Esophagus (tissue), 2 donors: ENCODE results near the gene FAM221A. TPM values are rescaled to one million over a fixed set of nuclear protein-coding genes. Genes with fewer than 3 reads are reported as not detected.
A peak's percentile ranks its signal among the peaks of the same experiment; 100 is the strongest.
"Not testable (repeated sequence)": the region's sequence is repeated elsewhere in the genome, so short reads cannot be mapped to it uniquely, and the experiment has no call there.

Experiments used
- H3K27ac ChIP-seq, 2 donors: one replicate each; pipeline ENCODE4 v1.5.1; 2013; ENCODE audit warnings: low read depth in 2 of 2, mild to moderate bottlenecking in 2 of 2, inconsistent platforms in 1 of 2, low read length in 1 of 2, moderate library complexity in 1 of 2
- H3K27me3 ChIP-seq, 2 donors: one replicate each; pipeline ENCODE4 v1.6.1; 2013; ENCODE audit warnings: low read length in 2 of 2, control low read depth in 1 of 2, mild to moderate bottlenecking in 1 of 2; ENCODE audit not compliant: insufficient read depth in 2 of 2, control insufficient read depth in 1 of 2
- H3K36me3 ChIP-seq, 2 donors: one replicate each; pipeline ENCODE4 v1.6.1; 2013; ENCODE audit warnings: low read length in 1 of 2; ENCODE audit not compliant: control insufficient read depth in 2 of 2, insufficient read depth in 2 of 2
- H3K4me1 ChIP-seq, 2 donors: one replicate each; pipeline ENCODE4 v1.6.1; 2013; ENCODE audit warnings: low read length in 1 of 2; ENCODE audit not compliant: control insufficient read depth in 2 of 2, insufficient read depth in 2 of 2
- H3K4me3 ChIP-seq, 2 donors: one replicate each; pipeline ENCODE4 v1.5.1; 2013; ENCODE audit warnings: low read length in 2 of 2, mild to moderate bottlenecking in 2 of 2, low read depth in 1 of 2, moderate library complexity in 1 of 2
- H3K9me3 ChIP-seq, 2 donors: one replicate each; pipeline ENCODE4 v1.6.1; 2013; ENCODE audit warnings: mild to moderate bottlenecking in 2 of 2, low read depth in 1 of 2, low read length in 1 of 2, moderate library complexity in 1 of 2; ENCODE audit not compliant: control insufficient read depth in 2 of 2, insufficient read depth in 1 of 2
- WGBS, 2 donors: extraction: QIAGEN DNeasy Blood & Tissue Kit; methylation state at CpG; one replicate each; pipeline ENCODE4 v1.1.7; 2013; 5-methylcytosine and 5-hydroxymethylcytosine counted together
- polyA plus RNA-seq, 2 donors: library from polyadenylated mRNA; stranded (reverse); fragments of 200-250 nt; gene quantifications; one replicate each; pipeline ENCODE4 v1.2.3, GENCODE V29; 2013
- donor health status: healthy with polysubstance abuse.
- donor health status: Bipolar disorder and iron deficiency.

The FAM221A gene
- polyA plus RNA-seq, 2 donors: 6.2 to 11.3 TPM

- no peak overlapping the region for H3K27ac ChIP-seq
- no peaks in the 10 kb centered on the region for H3K4me1 ChIP-seq
- H3K27me3 ChIP-seq: no peaks in the 10 kb centered on the region
- H3K4me3 ChIP-seq: no peak overlapping the region
- WGBS, 2 donors: 91 to 92% methylated on average over 2 of the region's 2 CpGs
- H3K9me3 ChIP-seq: no peaks in the 10 kb centered on the region
- no peaks in the 10 kb centered on the region for H3K36me3 ChIP-seq
Measured at GRCh38 chr7:23662984-23663313, 17.1 kb upstream of the FAM221A start.

DNA sequence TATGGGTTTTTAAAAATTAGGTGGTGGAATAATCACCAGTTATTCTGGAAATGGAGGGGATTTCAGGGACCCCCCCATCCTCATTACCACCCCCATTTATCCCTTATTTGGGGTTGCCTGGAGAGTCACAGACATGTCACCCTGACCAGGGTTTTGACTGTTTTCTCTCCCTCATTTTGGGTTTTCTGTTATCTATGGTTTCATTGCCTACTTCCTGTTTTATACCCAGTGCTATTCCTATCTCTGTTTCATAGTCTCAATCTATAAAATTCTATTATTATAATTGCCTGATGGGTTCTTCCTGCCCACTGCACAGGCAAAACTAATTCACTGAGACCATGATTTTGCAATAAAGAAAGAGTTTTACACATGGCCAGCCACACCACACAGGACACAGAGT is 15.9 kb upstream of the FAM221A start:
- Histone ChIP-seq H3K4me3 (no peak overlapping the region), H3K27me3 (no peaks in the 10 kb centered on the region), H3K9me3 (no peaks in the 10 kb centered on the region), H3K4me1 (no peaks in the 10 kb centered on the region), H3K36me3 (no peaks in the 10 kb centered on the region), H3K27ac (no peak overlapping the region)

GRCh38 chr7:23672033-23672432 is 8.0 kb upstream of the FAM221A start:
- Histone ChIP-seq H3K27ac (no peak overlapping the region), H3K9me3 (no peaks in the 10 kb centered on the region), H3K36me3 (no peaks in the 10 kb centered on the region), H3K27me3 (no peaks in the 10 kb centered on the region), H3K4me1 (no peaks in the 10 kb centered on the region), H3K4me3 (no peak overlapping the region)
- WGBS, 2 donors: 81 to 82% methylated on average over 3 of the region's 3 CpGs

- Histone ChIP-seq H3K27ac (peak overlapping the region; percentile 75 to 90), H3K4me3 (peak overlapping the region; percentile 75 to 92), H3K36me3 (no peaks in the 10 kb centered on the region), H3K4me1 (no peaks in the 10 kb centered on the region), H3K27me3 (no peaks in the 10 kb centered on the region), H3K9me3 (no peaks in the 10 kb centered on the region)
- WGBS, 2 donors: 4 to 7% methylated on average over 42 of the region's 42 CpGs
Measured at GRCh38 chr7:23680414-23681405, 711 bp downstream of the FAM221A start.

DNA sequence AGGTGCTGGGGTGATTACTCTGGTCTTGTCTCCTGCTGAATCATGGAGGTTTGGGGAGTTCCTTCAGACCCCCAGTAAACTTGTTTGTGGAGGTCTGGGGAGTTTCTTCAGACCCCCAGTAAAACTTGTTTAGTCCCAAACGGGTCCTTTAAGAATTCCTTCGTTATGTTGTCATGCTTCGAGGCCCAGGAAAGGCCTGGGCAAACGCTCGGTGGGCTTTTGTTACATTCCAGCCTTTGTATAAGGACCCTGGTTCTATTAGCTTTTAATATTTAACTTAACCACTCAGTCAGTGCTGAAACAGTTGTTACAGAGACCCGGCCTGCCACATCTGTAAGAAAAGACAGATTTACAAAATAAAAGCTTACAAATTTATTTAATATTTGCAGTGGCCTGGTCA is 4.0 kb downstream of the FAM221A start:
- not testable (repeated sequence) for H3K4me3 ChIP-seq, H3K4me1 ChIP-seq, H3K36me3 ChIP-seq, H3K27me3 ChIP-seq, H3K27ac ChIP-seq, H3K9me3 ChIP-seq
- 61% methylated on average over 6 of the region's 6 CpGs for WGBS, 2 donors

DNA sequence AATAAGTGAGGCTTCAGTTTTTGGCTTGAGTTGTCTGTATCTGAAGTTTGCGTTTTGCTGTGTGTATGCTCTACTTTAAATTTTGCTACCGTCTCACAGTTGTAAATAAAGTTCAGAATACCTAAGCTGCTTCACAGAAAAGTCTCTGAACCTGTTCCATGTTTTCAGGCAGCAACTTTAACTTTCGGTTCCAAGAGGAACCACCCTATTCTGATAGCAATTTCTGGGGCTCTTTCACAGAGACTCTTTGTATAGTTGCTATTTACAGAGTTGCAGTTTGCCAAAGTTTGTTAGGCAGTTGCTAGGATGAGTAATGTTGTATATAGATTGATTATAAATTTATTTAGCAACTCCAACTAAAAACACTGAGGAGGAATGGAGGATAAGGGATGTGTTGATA is 5.7 kb downstream of the FAM221A start:
- Histone ChIP-seq H3K4me1 (no peaks in the 10 kb centered on the region), H3K27me3 (no peaks in the 10 kb centered on the region), H3K4me3 (no peak overlapping the region), H3K36me3 (peaks cover 0 to 2% of the 10 kb centered on the region in 2 donors), H3K27ac (peak overlapping the region in 1 of 2 donors; percentile 59), H3K9me3 (no peaks in the 10 kb centered on the region)
- WGBS, 2 donors: 28 to 31% methylated on average over 3 of the region's 3 CpGs

DNA sequence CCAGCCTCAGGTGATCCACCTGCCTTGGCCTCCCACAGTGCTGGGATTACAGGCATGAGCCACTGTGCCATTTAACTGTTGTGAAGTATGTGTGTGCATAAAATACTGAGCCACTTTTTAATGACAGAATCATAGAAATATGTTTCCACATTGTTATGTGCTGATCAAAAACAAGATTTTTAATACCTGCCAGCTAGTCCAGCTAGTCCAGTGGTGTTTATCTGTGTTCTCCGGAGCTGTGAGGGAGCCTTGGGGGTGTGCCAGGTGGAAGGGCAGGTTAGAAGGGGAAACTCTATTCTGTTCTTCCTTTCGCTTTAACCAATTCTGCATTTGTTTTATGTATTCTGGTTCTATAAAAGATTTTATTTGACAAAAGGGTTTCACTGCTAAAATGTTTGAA is 7.0 kb downstream of the FAM221A start:
- Histone ChIP-seq H3K9me3 (no peaks in the 10 kb centered on the region), H3K36me3 (peaks cover 0 to 2% of the 10 kb centered on the region in 2 donors), H3K27ac (no peak overlapping the region), H3K4me3 (no peak overlapping the region), H3K27me3 (no peaks in the 10 kb centered on the region), H3K4me1 (no peaks in the 10 kb centered on the region)
- 52 to 68% methylated on average over 2 of the region's 2 CpGs for WGBS, 2 donors

DNA sequence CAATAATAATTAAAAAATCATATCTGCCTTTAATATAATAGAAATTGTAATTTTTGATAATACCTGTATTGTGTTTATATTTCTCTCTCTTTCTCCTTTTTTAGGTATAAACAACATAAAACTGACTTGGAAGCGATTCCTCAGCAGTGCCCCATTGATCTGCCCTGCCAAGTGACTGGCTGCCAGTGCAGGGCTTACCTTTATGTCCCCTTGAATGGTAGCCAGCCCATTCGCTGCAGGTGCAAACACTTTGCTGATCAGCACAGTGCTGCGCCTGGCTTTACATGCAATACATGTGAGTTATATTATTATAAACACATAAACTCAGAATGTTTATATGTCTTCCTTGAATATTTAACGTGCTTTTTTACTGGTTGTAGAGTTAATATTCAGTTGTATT is 9.2 kb downstream of the FAM221A start:
- 80 to 84% methylated on average over 4 of the region's 4 CpGs for WGBS, 2 donors
- Histone ChIP-seq H3K4me1 (no peaks in the 10 kb centered on the region), H3K4me3 (no peak overlapping the region), H3K27ac (no peak overlapping the region), H3K27me3 (no peaks in the 10 kb centered on the region), H3K9me3 (no peaks in the 10 kb centered on the region), H3K36me3 (peaks cover 2 to 3% of the 10 kb centered on the region in 2 donors)

GRCh38 chr7:23691320-23691719 is 11.3 kb downstream of the FAM221A start:
- Histone ChIP-seq H3K9me3 (no peaks in the 10 kb centered on the region), H3K36me3 (peaks cover 2 to 3% of the 10 kb centered on the region in 2 donors), H3K4me3 (no peak overlapping the region), H3K4me1 (no peaks in the 10 kb centered on the region), H3K27me3 (no peaks in the 10 kb centered on the region), H3K27ac (peak overlapping the region; percentile 31 to 66)
- WGBS, 2 donors: 74 to 82% methylated on average over 4 of the region's 4 CpGs

GRCh38 chr7:23693224-23693623 is 13.2 kb downstream of the FAM221A start:
- H3K4me1 ChIP-seq: no peaks in the 10 kb centered on the region

More at GRCh38 chr7:23693224-23693623, 13.2 kb downstream of the FAM221A start:
- no peaks in the 10 kb centered on the region for H3K9me3 ChIP-seq
- no peak overlapping the region for H3K4me3 ChIP-seq
- H3K27ac ChIP-seq: no peak overlapping the region
- H3K36me3 ChIP-seq: peaks cover 3 to 5% of the 10 kb centered on the region in 2 donors
- H3K27me3 ChIP-seq: no peaks in the 10 kb centered on the region
